NCI-H2196 (cell line): ENCODE measurements around the gene SHOC2.

ENCODE experiments used
- DNase-seq: peaks from one replicate; lab custom pipeline; 2025; ENCODE audit not compliant: unreplicated experiment; lab: John Stamatoyannopoulos, UW

Gene SHOC2

GRCh38 chr10:110919349-110919931 lies at the start of gene SHOC2:
SHOC2 (plus strand) TSS chr10:110919604; CDS start chr10:110964359, 44,755 bp downstream.
- no peak for DNase-seq

GRCh38 chr10:110870823-110871297 lies 48.5 kb upstream of the SHOC2 start:
- DNase-seq: no peak

GRCh38 chr10:110871298-110872084 lies 47.9 kb upstream of the SHOC2 start, which contains the start of gene PDCD4:
PDCD4 (plus strand) TSS chr10:110871928; CDS start chr10:110876028, 4,100 bp downstream.
- DNase-seq: peak; percentile 89

GRCh38 chr10:110872145-110872983 lies 47.0 kb upstream of the SHOC2 start:
- no peak for DNase-seq

- DNase-seq: no peak
Measured at GRCh38 chr10:110872984-110873923, 46.1 kb upstream of the SHOC2 start.

- DNase-seq: no peak
Measured at GRCh38 chr10:110873951-110874350, 45.5 kb upstream of the SHOC2 start.

- DNase-seq: no peak
Measured at GRCh38 chr10:110876000-110876399, 43.4 kb upstream of the SHOC2 start.

GRCh38 chr10:110876788-110877187 lies 42.6 kb upstream of the SHOC2 start:
- DNase-seq: no peak

GRCh38 chr10:110880012-110880411 lies 39.4 kb upstream of the SHOC2 start:
- DNase-seq: no peak

GRCh38 chr10:110881247-110881646 lies 38.2 kb upstream of the SHOC2 start:
- DNase-seq: no peak

GRCh38 chr10:110881905-110882304 lies 37.5 kb upstream of the SHOC2 start:
- no peak for DNase-seq

GRCh38 chr10:110883924-110884323 lies 35.5 kb upstream of the SHOC2 start:
- no peak for DNase-seq

- no peak for DNase-seq
Measured at GRCh38 chr10:110885932-110886674, 33.3 kb upstream of the SHOC2 start.

- no peak for DNase-seq
Measured at GRCh38 chr10:110887560-110887959, 31.8 kb upstream of the SHOC2 start.

- no peak for DNase-seq
Measured at GRCh38 chr10:110892602-110893288, 26.7 kb upstream of the SHOC2 start.

GRCh38 chr10:110893559-110894179 lies 25.7 kb upstream of the SHOC2 start:
- DNase-seq: peak; percentile 12

- DNase-seq: no peak
Measured at GRCh38 chr10:110897184-110897583, 22.2 kb upstream of the SHOC2 start.

GRCh38 chr10:110898391-110898790 lies 21.0 kb upstream of the SHOC2 start:
- DNase-seq: no peak

GRCh38 chr10:110900983-110901382 lies 18.4 kb upstream of the SHOC2 start:
- no peak for DNase-seq
